Osteoblast (primary cell): Measurements from ENCODE around the gene WASF3. TPM values are rescaled to one million over a fixed set of nuclear protein-coding genes. Genes with fewer than 3 reads are reported as not detected.

Source experiments
- DNase-seq: peaks from one replicate; pipeline ENCODE4 v3.0.0; 2011; ENCODE audit warnings: low spot score, mixed read lengths; ENCODE audit not compliant: insufficient read length; ENCODE audit errors: missing footprints
- H2AFZ ChIP-seq: 2 replicates; pipeline ENCODE4 v1.6.0; 2011; ENCODE audit warnings: mild to moderate bottlenecking, low read length
- H3K27ac ChIP-seq: 2 replicates; pipeline ENCODE4 v1.5.1; 2011; ENCODE audit warnings: mild to moderate bottlenecking, low read depth, low read length, moderate library complexity
- H3K27me3 ChIP-seq: 2 replicates; pipeline ENCODE4 v1.6.0; 2012; ENCODE audit warnings: mild to moderate bottlenecking, control low read depth, inconsistent platforms, low read length, moderate library complexity; ENCODE audit not compliant: insufficient read depth
- H3K36me3 ChIP-seq: 2 replicates; pipeline ENCODE4 v1.5.1; 2011; ENCODE audit warnings: mild to moderate bottlenecking, low read length, control low read depth, moderate library complexity; ENCODE audit not compliant: insufficient read depth
- H3K4me1 ChIP-seq: 2 replicates; pipeline ENCODE4 v1.5.1; 2011; ENCODE audit warnings: mild to moderate bottlenecking, low read length, control low read depth, moderate library complexity; ENCODE audit not compliant: insufficient read depth
- H3K4me2 ChIP-seq: 2 replicates; pipeline ENCODE4 v1.6.0; 2011; ENCODE audit warnings: mild to moderate bottlenecking, low read length; ENCODE audit not compliant: insufficient read depth
- H3K4me3 ChIP-seq: fragments of 200-600 bp; sonication (generic); 3 replicates; pipeline ENCODE4 v1.5.1; 2012; ENCODE audit warnings: mild to moderate bottlenecking, low read length, inconsistent platforms; ENCODE audit not compliant: insufficient read depth
- H3K79me2 ChIP-seq: 2 replicates; pipeline ENCODE4 v1.6.0; 2012; ENCODE audit warnings: mild to moderate bottlenecking, low read length, control low read depth, inconsistent platforms; ENCODE audit not compliant: insufficient read depth
- H3K9me3 ChIP-seq: 2 replicates; pipeline ENCODE4 v1.5.1; 2011; ENCODE audit warnings: low read depth, low read length, control low read depth
- H4K20me1 ChIP-seq: 2 replicates; pipeline ENCODE4 v1.6.0; 2012; ENCODE audit warnings: mild to moderate bottlenecking, low read length, control low read depth; ENCODE audit not compliant: insufficient read depth
- CTCF ChIP-seq: IDR thresholded peaks from 2 replicates; pipeline ENCODE4 v1.5.1; 2011; ENCODE audit warnings: mild to moderate bottlenecking, low read depth, low read length, moderate library complexity; ENCODE audit errors: extremely low read depth
- total RNA-seq: library from RNA; depleted of rRNA; stranded (reverse); fragments of >200 nt; gene quantifications from 2 replicates; pipeline ENCODE4 v1.2.3, GENCODE V29; 2012

Gene WASF3
- total RNA-seq, 1 donor = 23.5 TPM

- DNase-seq = peak; percentile 84
- no peak for TF ChIP-seq CTCF
- Histone ChIP-seq H3K27me3 (no peaks in the 10 kb centered on the region), H3K79me2 (no peaks in the 10 kb centered on the region), H3K4me1 (peaks cover 17% of the 10 kb centered on the region), H2AFZ (peak overlapping the region; percentile 82), H3K4me2 (peak overlapping the region; percentile 82), H3K9me3 (no peaks in the 10 kb centered on the region), H3K4me3 (peak overlapping the region; percentile 56), H4K20me1 (no peaks in the 10 kb centered on the region), H3K36me3 (peaks cover 32% of the 10 kb centered on the region), H3K27ac (peak overlapping the region; percentile 85)
Observed at GRCh38 chr13:26679411-26680122, 122.1 kb downstream of the WASF3 start.

GRCh38 chr13:26680123-26680450 lies 122.6 kb downstream of the WASF3 start:
- DNase-seq = peak; percentile 86

GRCh38 chr13:26680572-26680971 lies 123.1 kb downstream of the WASF3 start:
- Histone ChIP-seq H2AFZ (peak overlapping the region; percentile 82), H3K27me3 (no peaks in the 10 kb centered on the region), H3K27ac (peak overlapping the region; percentile 85), H3K4me3 (peak overlapping the region; percentile 56), H3K79me2 (no peaks in the 10 kb centered on the region), H3K9me3 (no peaks in the 10 kb centered on the region), H3K4me1 (peaks cover 17% of the 10 kb centered on the region), H3K36me3 (peaks cover 42% of the 10 kb centered on the region), H4K20me1 (no peaks in the 10 kb centered on the region), H3K4me2 (peak overlapping the region; percentile 82)
- TF ChIP-seq CTCF = no peak
- DNase-seq = peak; percentile 57

More at GRCh38 chr13:26680123-26680450, 122.6 kb downstream of the WASF3 start:
- peak overlapping the region; percentile 85 for H3K27ac ChIP-seq
- no peak for TF ChIP-seq CTCF
- H3K27me3 ChIP-seq = no peaks in the 10 kb centered on the region
- peak overlapping the region; percentile 82 for H2AFZ ChIP-seq
- H3K9me3 ChIP-seq = no peaks in the 10 kb centered on the region
- H3K4me2 ChIP-seq = peak overlapping the region; percentile 82
- no peaks in the 10 kb centered on the region for H4K20me1 ChIP-seq
- H3K79me2 ChIP-seq = no peaks in the 10 kb centered on the region
- peaks cover 17% of the 10 kb centered on the region for H3K4me1 ChIP-seq
- H3K4me3 ChIP-seq = peak overlapping the region; percentile 56
- peaks cover 37% of the 10 kb centered on the region for H3K36me3 ChIP-seq

- Histone ChIP-seq H3K4me1 (peaks cover 17% of the 10 kb centered on the region), H4K20me1 (no peaks in the 10 kb centered on the region), H3K27ac (peak overlapping the region; percentile 85), H3K4me2 (peak overlapping the region; percentile 82), H2AFZ (no peak overlapping the region), H3K36me3 (peaks cover 46% of the 10 kb centered on the region), H3K4me3 (no peak overlapping the region), H3K9me3 (no peaks in the 10 kb centered on the region), H3K27me3 (no peaks in the 10 kb centered on the region), H3K79me2 (no peaks in the 10 kb centered on the region)
- no peak for DNase-seq
- TF ChIP-seq CTCF = no peak
Observed at GRCh38 chr13:26681036-26681435, 123.6 kb downstream of the WASF3 start.
